Thymus (tissue), 2 donors: ENCODE data around the gene MRTFA. TPM values are rescaled to one million over a fixed set of nuclear protein-coding genes. Genes with fewer than 3 reads are reported as not detected.

Experiments used
- polyA plus RNA-seq: library from polyadenylated mRNA; stranded (reverse); fragments of 200-250 nt; gene quantifications from one replicate; pipeline ENCODE4 v1.2.3, GENCODE V29; 2013
- total RNA-seq: library from RNA; stranded (reverse); fragments of 120-200 nt; gene quantifications from one replicate; pipeline ENCODE4 v1.2.4, GENCODE V29; 2013
- donor health status: healthy.

MRTFA gene
- total and polyA plus RNA-seq, 2 donors, result 16.8 to 37.0 TPM

Other genes starting within 250 kb of the MRTFA start
- gene MCHR1, start 42.8 kb upstream of the MRTFA start, total RNA-seq, result 0.24 TPM
- gene MCHR1, start 42.8 kb upstream of the MRTFA start, polyA plus RNA-seq, result 0.39 TPM
- gene SLC25A17, start 182.6 kb upstream of the MRTFA start, total RNA-seq, result 20.2 TPM
- gene SLC25A17, start 182.6 kb upstream of the MRTFA start, polyA plus RNA-seq, result 23.0 TPM
- gene ST13, start 219.9 kb upstream of the MRTFA start, total RNA-seq, result 240 TPM
- gene ST13, start 219.9 kb upstream of the MRTFA start, polyA plus RNA-seq, result 121 TPM
- gene XPNPEP3, start 220.4 kb upstream of the MRTFA start, total RNA-seq, result 6.1 TPM
- 7.1 TPM for gene XPNPEP3, start 220.4 kb upstream of the MRTFA start, polyA plus RNA-seq
- not detected for gene DNAJB7, start 225.4 kb upstream of the MRTFA start, total RNA-seq
- not detected for gene DNAJB7, start 225.4 kb upstream of the MRTFA start, polyA plus RNA-seq